ENCODE measurements around the gene TGM2.

TGM2 gene

GRCh38 chr20:38084425-38084951 is 80.6 kb downstream of the TGM2 start:
- no peak for DNase-seq

GRCh38 chr20:38083338-38084048 is 81.6 kb downstream of the TGM2 start:
- no peak for DNase-seq

GRCh38 chr20:38082894-38083293 is 82.2 kb downstream of the TGM2 start:
- no peak for DNase-seq

- DNase-seq, result no peak
These were observed 83.5 kb downstream of the TGM2 start for GRCh38 chr20:38081575-38081974.

- no peak for DNase-seq
These were observed 85.7 kb downstream of the TGM2 start for GRCh38 chr20:38079353-38079752.

GRCh38 chr20:38078084-38078483 is 87.0 kb downstream of the TGM2 start:
- no peak for DNase-seq
